GM23338 (cell line): ENCODE results near the gene FAM111B.

Experiments
- CTCF ChIP-seq, 2 experiments: fragments of 200-600 bp in 1 of 2; sonication (generic) in 1 of 2; conservative IDR thresholded peaks; 2 replicates each; pipeline versions ENCODE4 v1.5.1 to v1.6.1; 2016 to 2017; ENCODE audit warnings: antibody characterized with exemption in 2 of 2, low read depth in 2 of 2, mild to moderate bottlenecking in 2 of 2, moderate library complexity in 1 of 2
- POLR2AphosphoS5 ChIP-seq: IDR thresholded peaks from 2 replicates; pipeline ENCODE4 v1.6.1; 2016; ENCODE audit warnings: antibody characterized with exemption, low read depth
- REST ChIP-seq: IDR thresholded peaks from one replicate; pipeline ENCODE4 v1.6.1; 2018; ENCODE audit warnings: antibody characterized with exemption; ENCODE audit not compliant: unreplicated experiment

- TF ChIP-seq REST (no peak), CTCF (conservative IDR thresholded peaks at IDR 0.05; ENCODE audit: low read depth in 2 of 2) (peak; percentile 70), POLR2AphosphoS5 (no peak)
Observed at GRCh38 chr11:59097113-59097708, 9.8 kb upstream of the FAM111B start.
